ENCODE measurements around the gene SLC7A5.
"Not testable (repeated sequence)": the region's sequence is repeated elsewhere in the genome, so short reads cannot be mapped to it uniquely, and the experiment has no call there.

The SLC7A5 gene

GRCh38 chr16:87868254-87869029, 865 bp downstream of the SLC7A5 start:
- Histone ChIP-seq H3K4me3 (ENCODE audit: insufficient read depth in 1 of 2, low read depth in 1 of 2, low read length in 2 of 2) (peak overlapping the region; percentile 55 to 76), H3K4me2 (ENCODE audit: low read length, poor library complexity, severe bottlenecking) (peak overlapping the region; percentile 71), H3K9ac (ENCODE audit: low read length) (peak overlapping the region; percentile 82), H3K27ac (ENCODE audit: low read length, poor library complexity, severe bottlenecking) (peak overlapping the region; percentile 26), H3K4me1 (ENCODE audit: control insufficient read depth, insufficient read depth, low read depth, low read length) (peaks cover 39% of the 10 kb centered on the region)
- H3K18ac ChIP-seq (ENCODE audit: low read depth in 1 of 2, low read length in 2 of 2); H2BK12ac ChIP-seq (ENCODE audit: low read length in 2 of 2); H4K8ac ChIP-seq (ENCODE audit: low read length); H3K23ac ChIP-seq (ENCODE audit: low read length in 2 of 2); H3K27me3 ChIP-seq (ENCODE audit: control insufficient read depth in 1 of 2, insufficient read depth in 1 of 2, low read length in 2 of 2); H2BK15ac ChIP-seq (ENCODE audit: low read depth, poor library complexity, severe bottlenecking); H3K79me1 ChIP-seq (replicated peaks; ENCODE audit: low read length, poor library complexity, severe bottlenecking); H2BK5ac ChIP-seq (ENCODE audit: low read depth, low read length, poor library complexity, severe bottlenecking); H2AFZ ChIP-seq (ENCODE audit: low read depth, low read length); H4K91ac ChIP-seq (ENCODE audit: low read length); H3K4ac ChIP-seq (ENCODE audit: low read depth in 1 of 2, low read length in 2 of 2); H3K9me3 ChIP-seq (ENCODE audit: control insufficient read depth, low read length); H2AK5ac ChIP-seq (ENCODE audit: low read length, severe bottlenecking); H3K36me3 ChIP-seq (ENCODE audit: control insufficient read depth in 1 of 2, insufficient read depth in 2 of 2, low read depth in 1 of 2, low read length in 2 of 2); H2BK120ac ChIP-seq (ENCODE audit: low read depth, low read length); H3K14ac ChIP-seq (ENCODE audit: low read length in 2 of 2): not testable (repeated sequence)
- peak; percentile 95 for DNase-seq
- 1% methylated on average over 27 of the region's 37 CpGs for WGBS

GRCh38 chr16:87865902-87866555, 3.3 kb downstream of the SLC7A5 start:
- DNase-seq; H3K9ac ChIP-seq (ENCODE audit: low read length): not testable (repeated sequence)

GRCh38 chr16:87864331-87864989, 4.8 kb downstream of the SLC7A5 start:
- H3K4ac ChIP-seq (ENCODE audit: low read depth in 1 of 2, low read length in 2 of 2): no peak overlapping the region
- no peak for DNase-seq
- no peak overlapping the region for H2BK120ac ChIP-seq (ENCODE audit: low read depth, low read length)
- H3K4me1 ChIP-seq (ENCODE audit: control insufficient read depth, insufficient read depth, low read depth, low read length): peaks cover 38% of the 10 kb centered on the region
- H3K79me1 ChIP-seq (replicated peaks; ENCODE audit: low read length, poor library complexity, severe bottlenecking): peaks cover 4% of the 10 kb centered on the region
- H4K91ac ChIP-seq (ENCODE audit: low read length): no peak overlapping the region
- no peaks in the 10 kb centered on the region for H3K9me3 ChIP-seq (ENCODE audit: control insufficient read depth, low read length)
- H2AK5ac ChIP-seq (ENCODE audit: low read length, severe bottlenecking): no peak overlapping the region
- H2AFZ ChIP-seq (ENCODE audit: low read depth, low read length): no peak overlapping the region
- H3K27me3 ChIP-seq (ENCODE audit: control insufficient read depth in 1 of 2, insufficient read depth in 1 of 2, low read length in 2 of 2): no peaks in the 10 kb centered on the region
- no peak overlapping the region for H2BK12ac ChIP-seq (ENCODE audit: low read length in 2 of 2)
- H2BK15ac ChIP-seq (ENCODE audit: low read depth, poor library complexity, severe bottlenecking): no peak overlapping the region
- H3K14ac ChIP-seq (ENCODE audit: low read length in 2 of 2): no peak overlapping the region
- no peak overlapping the region for H3K27ac ChIP-seq (ENCODE audit: low read length, poor library complexity, severe bottlenecking)
- H3K9ac ChIP-seq (ENCODE audit: low read length): no peak overlapping the region
- no peak overlapping the region for H2BK5ac ChIP-seq (ENCODE audit: low read depth, low read length, poor library complexity, severe bottlenecking)
- H3K18ac ChIP-seq (ENCODE audit: low read depth in 1 of 2, low read length in 2 of 2): peak overlapping the region in 1 of 2 experiments; percentile 34
- peaks cover 0 to 13% of the 10 kb centered on the region in 2 experiments for H3K36me3 ChIP-seq (ENCODE audit: control insufficient read depth in 1 of 2, insufficient read depth in 2 of 2, low read depth in 1 of 2, low read length in 2 of 2)
- H3K4me3 ChIP-seq (ENCODE audit: insufficient read depth in 1 of 2, low read depth in 1 of 2, low read length in 2 of 2): no peak overlapping the region
- H3K4me2 ChIP-seq (ENCODE audit: low read length, poor library complexity, severe bottlenecking): no peak overlapping the region
- no peak overlapping the region for H3K23ac ChIP-seq (ENCODE audit: low read length in 2 of 2)
- no peak overlapping the region for H4K8ac ChIP-seq (ENCODE audit: low read length)
- 86% methylated on average over 15 of the region's 15 CpGs for WGBS

More at GRCh38 chr16:87865902-87866555, 3.3 kb downstream of the SLC7A5 start:
- not testable (repeated sequence) for H3K79me1 ChIP-seq (replicated peaks; ENCODE audit: low read length, poor library complexity, severe bottlenecking); H3K9me3 ChIP-seq (ENCODE audit: control insufficient read depth, low read length); H2BK5ac ChIP-seq (ENCODE audit: low read depth, low read length, poor library complexity, severe bottlenecking); H3K27ac ChIP-seq (ENCODE audit: low read length, poor library complexity, severe bottlenecking); H3K14ac ChIP-seq (ENCODE audit: low read length in 2 of 2); H2BK15ac ChIP-seq (ENCODE audit: low read depth, poor library complexity, severe bottlenecking); H3K27me3 ChIP-seq (ENCODE audit: control insufficient read depth in 1 of 2, insufficient read depth in 1 of 2, low read length in 2 of 2); H2BK12ac ChIP-seq (ENCODE audit: low read length in 2 of 2); H3K4me3 ChIP-seq (ENCODE audit: insufficient read depth in 1 of 2, low read depth in 1 of 2, low read length in 2 of 2); H3K23ac ChIP-seq (ENCODE audit: low read length in 2 of 2); H4K8ac ChIP-seq (ENCODE audit: low read length); H4K91ac ChIP-seq (ENCODE audit: low read length); H3K18ac ChIP-seq (ENCODE audit: low read depth in 1 of 2, low read length in 2 of 2); H2AK5ac ChIP-seq (ENCODE audit: low read length, severe bottlenecking); H3K4ac ChIP-seq (ENCODE audit: low read depth in 1 of 2, low read length in 2 of 2); H2BK120ac ChIP-seq (ENCODE audit: low read depth, low read length); H2AFZ ChIP-seq (ENCODE audit: low read depth, low read length); H3K4me2 ChIP-seq (ENCODE audit: low read length, poor library complexity, severe bottlenecking)
- peaks cover 0 to 13% of the 10 kb centered on the region in 2 experiments for H3K36me3 ChIP-seq (ENCODE audit: control insufficient read depth in 1 of 2, insufficient read depth in 2 of 2, low read depth in 1 of 2, low read length in 2 of 2)
- 94% methylated on average over 11 of the region's 16 CpGs for WGBS
- peaks cover 43% of the 10 kb centered on the region for H3K4me1 ChIP-seq (ENCODE audit: control insufficient read depth, insufficient read depth, low read depth, low read length)

GRCh38 chr16:87863327-87863635, 6.0 kb downstream of the SLC7A5 start:
- not testable (repeated sequence) for H2AFZ ChIP-seq (ENCODE audit: low read depth, low read length); H3K27ac ChIP-seq (ENCODE audit: low read length, poor library complexity, severe bottlenecking); H4K91ac ChIP-seq (ENCODE audit: low read length); H3K4me3 ChIP-seq (ENCODE audit: insufficient read depth in 1 of 2, low read depth in 1 of 2, low read length in 2 of 2); H3K4me2 ChIP-seq (ENCODE audit: low read length, poor library complexity, severe bottlenecking); H3K9me3 ChIP-seq (ENCODE audit: control insufficient read depth, low read length); H3K23ac ChIP-seq (ENCODE audit: low read length in 2 of 2); H3K79me1 ChIP-seq (replicated peaks; ENCODE audit: low read length, poor library complexity, severe bottlenecking); H2BK12ac ChIP-seq (ENCODE audit: low read length in 2 of 2); H3K27me3 ChIP-seq (ENCODE audit: control insufficient read depth in 1 of 2, insufficient read depth in 1 of 2, low read length in 2 of 2); H2BK120ac ChIP-seq (ENCODE audit: low read depth, low read length); H2BK5ac ChIP-seq (ENCODE audit: low read depth, low read length, poor library complexity, severe bottlenecking); H3K9ac ChIP-seq (ENCODE audit: low read length); DNase-seq; H3K14ac ChIP-seq (ENCODE audit: low read length in 2 of 2); H3K4ac ChIP-seq (ENCODE audit: low read depth in 1 of 2, low read length in 2 of 2); H4K8ac ChIP-seq (ENCODE audit: low read length); H3K18ac ChIP-seq (ENCODE audit: low read depth in 1 of 2, low read length in 2 of 2); H2BK15ac ChIP-seq (ENCODE audit: low read depth, poor library complexity, severe bottlenecking); H2AK5ac ChIP-seq (ENCODE audit: low read length, severe bottlenecking)
- Histone ChIP-seq H3K36me3 (ENCODE audit: control insufficient read depth in 1 of 2, insufficient read depth in 2 of 2, low read depth in 1 of 2, low read length in 2 of 2) (peaks cover 0 to 15% of the 10 kb centered on the region in 2 experiments), H3K4me1 (ENCODE audit: control insufficient read depth, insufficient read depth, low read depth, low read length) (peaks cover 34% of the 10 kb centered on the region)
- 95% methylated on average over 9 of the region's 9 CpGs for WGBS
